Esophagus muscularis mucosa (tissue), 4 donors: ENCODE results near the gene TRIM15.

Experiments
- CTCF ChIP-seq, 3 experiments: fragments of 200-600 bp in 2 of 3; fragments of 450-650 bp in 1 of 3; sonication (generic) in 2 of 3; IDR thresholded peaks; one replicate each; pipeline ENCODE4 v1.5.1; 2017 to 2019; ENCODE audit warnings: antibody characterized with exemption in 3 of 3, mild to moderate bottlenecking in 2 of 3, moderate library complexity in 1 of 3
- EP300 ChIP-seq: sonication (generic); formaldehyde crosslinking; IDR thresholded peaks from one replicate; pipeline ENCODE4 v1.6.1; 2017; ENCODE audit warnings: antibody characterized with exemption
- POLR2A ChIP-seq: fragments of 450-650 bp; IDR thresholded peaks from one replicate; pipeline ENCODE4 v1.6.1; 2017; ENCODE audit warnings: antibody characterized with exemption, moderate library complexity, mild to moderate bottlenecking, low read depth
- POLR2AphosphoS5 ChIP-seq, 2 donors: sonication (generic); formaldehyde crosslinking; IDR thresholded peaks; one replicate each; pipeline ENCODE4 v1.6.1; 2017; ENCODE audit warnings: antibody characterized with exemption in 2 of 2

GRCh38 chr6:30156774-30157173 lies 6.6 kb upstream of the TRIM15 start:
- TF ChIP-seq EP300, result no peak
- TF ChIP-seq POLR2A, result no peak
- no peak for TF ChIP-seq CTCF (IDR thresholded peaks at IDR 0.05)
- TF ChIP-seq POLR2AphosphoS5 (IDR thresholded peaks at IDR 0.05), result no peak
